HepG2 (cell line): ENCODE data around the gene PPP4C. TPM values are rescaled to one million over a fixed set of nuclear protein-coding genes. Genes with fewer than 3 reads are reported as not detected.

Source experiments
- ATAC-seq: fragments of 200-7000 bp; cut with Tn5 transposase; 3 replicates; pipeline ENCODE4 v1.9.1; 2020; ENCODE audit warnings: mild to moderate bottlenecking, moderate library complexity
- BruUV-seq: library from RNA; stranded (reverse); fragments of 400-500 nt; replicated peaks from 2 replicates; lab custom pipeline; 2021; lab: Mats Ljungman, UMichigan
- CTCF ChIA-PET: fragments of 300-600 bp; formaldehyde crosslinking; extraction: SDS; loops from one replicate; lab custom pipeline; 2021; ENCODE audit warnings: low total read pairs, inconsistent platforms, low intra/inter-chr PET ratio; lab: Yijun Ruan, JAX
- POLR2A ChIA-PET: fragments of 350-600 bp; sonication (Branson Sonifier 250); formaldehyde crosslinking; loops from one replicate; lab custom pipeline; 2020; ENCODE audit warnings: antibody characterized with exemption, inconsistent platforms; lab: Yijun Ruan, JAX
- DNase-seq: peaks from one replicate; pipeline ENCODE4 v3.0.0-alpha.2; 2015; ENCODE audit warnings: low spot score
- FAIRE-seq: peaks from 3 replicates; lab custom pipeline; 2011; peaks lifted over from hg19 to GRCh38; lab: Jason Lieb, UNC
- H2AFZ ChIP-seq: one replicate; pipeline ENCODE4 v1.6.1; 2011; ENCODE audit warnings: low read length, inconsistent platforms
- H3K27ac ChIP-seq: fragments of 300-600 bp; 3 replicates; pipeline ENCODE4 v1.8.0; 2011; ENCODE audit warnings: mixed run types, mild to moderate bottlenecking, mixed read lengths, low read length, inconsistent platforms; ENCODE audit not compliant: insufficient read depth; ENCODE audit errors: extremely low read length
- H3K27me3 ChIP-seq, 2 experiments: fragments of 200-600 bp in 1 of 2; 2 replicates in 1 of 2; 3 replicates in 1 of 2; pipeline versions ENCODE4 v1.6.0 to v1.8.0; 2011; ENCODE audit warnings: low read length in 2 of 2, mild to moderate bottlenecking in 2 of 2, moderate library complexity in 2 of 2, inconsistent platforms in 1 of 2; ENCODE audit not compliant: insufficient read depth in 2 of 2, control insufficient read depth in 1 of 2
- H3K36me3 ChIP-seq, 2 experiments: fragments of 200-600 bp in 1 of 2; replicated peaks in 1 of 2; 2 replicates in 1 of 2; 3 replicates in 1 of 2; pipeline versions ENCODE4 v1.5.1 to v1.8.0; 2011; ENCODE audit warnings: low read length in 2 of 2, inconsistent platforms in 1 of 2; ENCODE audit not compliant: insufficient read depth in 2 of 2, control insufficient read depth in 1 of 2
- H3K4me1 ChIP-seq: 2 replicates; pipeline ENCODE4 v1.5.1; 2012; ENCODE audit warnings: low read length, inconsistent platforms; ENCODE audit not compliant: insufficient read depth
- H3K4me2 ChIP-seq: 2 replicates; pipeline ENCODE4 v1.6.0; 2011; ENCODE audit warnings: low read depth, low read length, inconsistent platforms
- H3K4me3 ChIP-seq, 3 experiments: fragments of 200-600 bp in 1 of 3; sonication (generic), shearing (Covaris generic) in 1 of 3; replicated peaks in 1 of 3; 2 replicates each; pipeline ENCODE4 v1.5.1; 2011 to 2016; ENCODE audit warnings: low read length in 3 of 3, inconsistent platforms in 2 of 3, low read depth in 2 of 3, mild to moderate bottlenecking in 2 of 3, control low read depth in 1 of 3, mixed read lengths in 1 of 3; ENCODE audit not compliant: insufficient read depth in 1 of 3
- H3K79me2 ChIP-seq: one replicate; pipeline ENCODE4 v1.6.1; 2011; ENCODE audit warnings: low read length, inconsistent platforms; ENCODE audit not compliant: insufficient read depth
- H3K9ac ChIP-seq: 2 replicates; pipeline ENCODE4 v1.6.0; 2011; ENCODE audit warnings: mild to moderate bottlenecking, low read depth, low read length, inconsistent platforms; ENCODE audit not compliant: insufficient read depth
- H3K9me3 ChIP-seq: 2 replicates; pipeline ENCODE4 v1.5.1; 2012; ENCODE audit warnings: mild to moderate bottlenecking, low read length
- H4K20me1 ChIP-seq: 2 replicates; pipeline ENCODE4 v1.6.0; 2011; ENCODE audit warnings: inconsistent platforms, mild to moderate bottlenecking, low read length, moderate library complexity; ENCODE audit not compliant: insufficient read depth
- EED ChIP-seq: sonication (generic); formaldehyde crosslinking; IDR thresholded peaks from 2 replicates; pipeline ENCODE4 v1.5.0; 2020; ENCODE audit warnings: mild to moderate bottlenecking, missing genetic modification reagents
- ETV6 ChIP-seq: sonication (generic); formaldehyde crosslinking; conservative IDR thresholded peaks from 2 replicates; pipeline ENCODE4 v1.4.0; 2020; ENCODE audit warnings: missing genetic modification reagents
- HOXA5 ChIP-seq: sonication (generic); formaldehyde crosslinking; IDR thresholded peaks from 2 replicates; pipeline ENCODE4 v1.4.0; 2020; ENCODE audit warnings: missing genetic modification reagents
- KLF15 ChIP-seq: sonication (generic); formaldehyde crosslinking; IDR thresholded peaks from 2 replicates; pipeline ENCODE4 v1.8.1; 2023; ENCODE audit warnings: borderline replicate concordance, mild to moderate bottlenecking, inconsistent platforms, missing genetic modification reagents, mixed read lengths
- MIER2 ChIP-seq: IDR thresholded peaks from 2 replicates; pipeline ENCODE4 v1.6.1; 2016; ENCODE audit warnings: missing biosample characterization, missing genetic modification reagents
- SKIL ChIP-seq: sonication (generic); formaldehyde crosslinking; IDR thresholded peaks from 2 replicates; pipeline ENCODE4 v1.8.0; 2022; ENCODE audit warnings: missing genetic modification reagents, mild to moderate bottlenecking, moderate library complexity, borderline replicate concordance
- SMAD1 ChIP-seq: sonication (generic); formaldehyde crosslinking; IDR thresholded peaks from 2 replicates; pipeline ENCODE4 v1.4.0; 2020; ENCODE audit warnings: missing genetic modification reagents, low read depth, mild to moderate bottlenecking, borderline replicate concordance
- SP4 ChIP-seq: sonication (generic); formaldehyde crosslinking; IDR thresholded peaks from 2 replicates; pipeline ENCODE4 v1.8.1; 2023; ENCODE audit warnings: mild to moderate bottlenecking, missing genetic modification reagents
- SRSF1 ChIP-seq: fragments of 200-400 bp; formaldehyde crosslinking; optimal IDR thresholded peaks from 2 replicates; pipeline ENCODE3; 2017; ENCODE audit warnings: mild to moderate bottlenecking, low read depth, low read length, moderate library complexity
- ZFP91 ChIP-seq: sonication (generic); formaldehyde crosslinking; IDR thresholded peaks from 2 replicates; pipeline ENCODE4 v1.9.0; 2022; ENCODE audit warnings: missing genetic modification reagents, mild to moderate bottlenecking, borderline replicate concordance
- ZNF703 ChIP-seq: sonication (generic); formaldehyde crosslinking; IDR thresholded peaks from 2 replicates; pipeline ENCODE4 v1.5.1; 2020; ENCODE audit warnings: missing genetic modification reagents, mild to moderate bottlenecking, moderate library complexity, borderline replicate concordance
- ZNF770 ChIP-seq: sonication (generic); formaldehyde crosslinking; IDR thresholded peaks from 2 replicates; pipeline ENCODE4 v1.5.0; 2020; ENCODE audit warnings: mild to moderate bottlenecking, missing genetic modification reagents
- ZNF841 ChIP-seq: sonication (generic); formaldehyde crosslinking; IDR thresholded peaks from 2 replicates; pipeline ENCODE4 v1.8.1; 2023; ENCODE audit warnings: missing genetic modification reagents, borderline replicate concordance
- WGBS: methylation state at CpG from one replicate; pipeline ENCODE4 v1.1.6; 2017; ENCODE audit warnings: low lambda C conversion rate; 5-methylcytosine and 5-hydroxymethylcytosine counted together
- in situ Hi-C: cut with HindIII; loops from 2 replicates; pipeline ENCODE4 v1.10.0; 2017; ENCODE audit warnings: low pct_unique_long_range_greater_than_20kb; ENCODE audit not compliant: extremely low pct_ligation_motif_present
- intact Hi-C: fragments of 100-400 bp; cut with micrococcal nuclease; formaldehyde crosslinking; loops from one replicate; pipeline ENCODE4 v1.10.0; 2022; ENCODE audit not compliant: unreplicated experiment
- polyA plus RNA-seq, 8 experiments: library from polyadenylated mRNA; depleted of rRNA in 3 of 8; stranded (reverse) in 7 of 8; unstranded in 1 of 8; fragments of >200 nt; fragmentation: Illumina TruSeq in 4 of 8; extraction: Trizol in 4 of 8; gene quantifications; 2 replicates each; pipeline versions ENCODE4 v1.2.1 to v1.2.3, GENCODE V29; 2011 to 2016; ENCODE audit warnings: low read depth in 4 of 8, missing spikeins in 1 of 8, mixed read lengths in 1 of 8; ENCODE audit not compliant: insufficient read depth in 1 of 8
- total RNA-seq, 5 experiments: library from RNA; depleted of rRNA; stranded (reverse); fragments of >200 nt; fragmentation: Illumina TruSeq; extraction: Trizol; gene quantifications; 2 replicates each; pipeline ENCODE4 v1.2.3, GENCODE V29; 2016; ENCODE audit warnings: low read depth in 1 of 5

The PPP4C gene
- total and polyA plus RNA-seq, 2 of the 13 experiments (the other 11 are each of a cell fraction or from before 2014, with no cell fraction given), result 176 to 220 TPM

GRCh38 chr16:30068333-30068732, 7.5 kb upstream of the PPP4C start:
- peaks cover 56% of the 10 kb centered on the region for H3K79me2 ChIP-seq
- H3K27ac ChIP-seq, result peak overlapping the region; percentile 32
- peaks cover 61% of the 10 kb centered on the region for H3K4me1 ChIP-seq
- FAIRE-seq, result no peak
- in situ Hi-C loops (no loop called here), intact Hi-C loops (loop anchor here (5.0 kb wide), 1 partner anchor 679 kb away; the partner anchor contains the start of gene PHKG2)
- CTCF ChIA-PET, result interaction anchor here (0.6 to 2.2 kb wide), 3 partner anchors 23 to 43 kb away, joined by 3 to 9 read pairs (median 4); partner anchors contain the start of gene TBX6
- no TSS peak for BruUV-seq
- peak overlapping the region; percentile 90; the same call in 1 of the 2 replicates for H3K9ac ChIP-seq
- no peak for DNase-seq
- peaks cover 0 to 2% of the 10 kb centered on the region in 2 experiments; a peak in 1 of 5 replicates for H3K27me3 ChIP-seq
- H3K36me3 ChIP-seq, result peaks cover 35 to 57% of the 10 kb centered on the region in 2 experiments
- peak overlapping the region in 2 of 3 experiments; percentile 16 to 47; a peak in 4 of 6 replicates for H3K4me3 ChIP-seq
- H3K4me2 ChIP-seq, result peak overlapping the region; percentile 99
- POLR2A ChIA-PET, result interaction anchor here (9.1 kb wide), 1 partner anchor 23 kb away, joined by 120 read pairs; the partner anchor contains the start of gene TBX6
- no peaks in the 10 kb centered on the region for H3K9me3 ChIP-seq
- H4K20me1 ChIP-seq, result peaks cover 71% of the 10 kb centered on the region
- WGBS, result 96% methylated on average over 9 of the region's 9 CpGs
- H2AFZ ChIP-seq, result no peak overlapping the region
- ATAC-seq, result no peak
- TF ChIP-seq ZNF770 (peak; percentile 85), MIER2 (CRISPR knock-in tag) (no peak), SRSF1 (no peak), EED (no peak), ZNF703 (CRISPR knock-in tag) (no peak), ETV6 (no peak), SKIL (CRISPR knock-in tag) (no peak), SMAD1 (CRISPR knock-in tag) (0 out of 2 replicates have a peak, but pooled peaks have one; percentile 51), KLF15 (no peak), SP4 (CRISPR knock-in tag) (0 out of 2 replicates have a peak, but pooled peaks have one; percentile 10), ZFP91 (CRISPR knock-in tag) (no peak), ZNF841 (CRISPR knock-in tag) (no peak), HOXA5 (CRISPR knock-in tag) (no peak)
